ENCODE data around the gene PICK1.
A peak's percentile ranks its signal among the peaks of the same experiment; 100 is the strongest.

Gene PICK1

DNA sequence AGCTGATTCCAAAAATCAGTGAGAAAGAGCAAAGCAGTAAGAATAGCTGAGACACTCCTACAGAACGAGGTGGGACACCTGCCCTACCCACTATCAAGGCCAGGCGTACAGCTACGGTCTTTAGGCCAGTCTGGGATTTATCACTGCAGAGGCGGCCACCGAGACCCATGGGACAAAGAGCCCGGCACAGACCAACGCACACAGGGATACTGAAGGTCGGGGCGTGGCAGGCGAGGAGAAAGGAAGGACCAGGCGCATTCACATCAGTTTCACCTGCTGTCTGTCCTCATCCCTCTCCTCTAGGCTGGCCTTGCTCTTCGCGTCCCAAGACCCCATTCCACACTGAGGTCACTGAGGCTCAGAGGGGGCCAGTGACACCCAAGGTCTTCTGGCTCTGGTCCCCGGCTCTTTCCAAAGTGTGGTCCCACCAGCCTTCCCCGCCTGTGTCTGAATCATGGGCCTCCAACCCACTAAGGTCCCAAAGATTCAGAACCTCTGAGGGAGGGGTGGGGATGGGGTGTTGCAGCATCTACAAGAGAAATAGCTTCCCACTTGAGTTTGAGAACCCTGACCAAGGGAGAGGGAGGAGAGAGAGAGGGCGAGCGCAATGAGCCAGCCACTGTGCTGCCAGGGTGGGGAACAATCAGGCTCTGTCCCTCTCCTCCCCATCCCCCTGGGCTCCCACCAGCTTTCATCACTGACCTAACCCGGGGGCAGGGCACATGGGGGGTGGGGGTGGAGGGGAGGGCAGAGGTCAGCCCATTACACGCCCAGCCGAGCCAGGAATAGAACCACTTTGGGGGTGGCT lies 7.2 kb upstream of the PICK1 start:
- DNase-seq (ENCODE audit: low read depth, low spot score), result no peak

DNA sequence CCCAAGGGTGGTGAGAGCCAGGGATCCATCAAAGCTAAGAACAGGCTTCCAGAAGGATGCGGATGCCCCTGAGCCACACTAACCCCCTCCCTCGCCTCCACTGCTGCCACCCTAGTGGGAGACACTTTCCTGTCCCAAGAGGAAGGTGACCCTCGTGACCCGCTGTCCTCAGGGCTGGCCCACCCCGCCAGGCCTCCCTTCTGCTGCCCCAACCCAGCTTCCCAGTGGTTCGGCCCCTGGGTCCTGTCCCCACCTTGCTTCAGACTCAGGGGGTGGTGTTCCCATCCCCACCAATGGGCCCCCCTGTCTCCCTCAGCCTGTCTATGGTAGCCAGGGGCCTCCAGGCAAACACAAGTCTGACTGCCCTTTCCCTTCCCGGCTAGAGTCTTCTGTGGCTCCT lies 6.5 kb upstream of the PICK1 start:
- DNase-seq (ENCODE audit: low read depth, low spot score), result no peak

- no peak for DNase-seq (ENCODE audit: low read depth, low spot score)
Observed at GRCh38 chr22:38051261-38051660, 5.9 kb upstream of the PICK1 start.

DNA sequence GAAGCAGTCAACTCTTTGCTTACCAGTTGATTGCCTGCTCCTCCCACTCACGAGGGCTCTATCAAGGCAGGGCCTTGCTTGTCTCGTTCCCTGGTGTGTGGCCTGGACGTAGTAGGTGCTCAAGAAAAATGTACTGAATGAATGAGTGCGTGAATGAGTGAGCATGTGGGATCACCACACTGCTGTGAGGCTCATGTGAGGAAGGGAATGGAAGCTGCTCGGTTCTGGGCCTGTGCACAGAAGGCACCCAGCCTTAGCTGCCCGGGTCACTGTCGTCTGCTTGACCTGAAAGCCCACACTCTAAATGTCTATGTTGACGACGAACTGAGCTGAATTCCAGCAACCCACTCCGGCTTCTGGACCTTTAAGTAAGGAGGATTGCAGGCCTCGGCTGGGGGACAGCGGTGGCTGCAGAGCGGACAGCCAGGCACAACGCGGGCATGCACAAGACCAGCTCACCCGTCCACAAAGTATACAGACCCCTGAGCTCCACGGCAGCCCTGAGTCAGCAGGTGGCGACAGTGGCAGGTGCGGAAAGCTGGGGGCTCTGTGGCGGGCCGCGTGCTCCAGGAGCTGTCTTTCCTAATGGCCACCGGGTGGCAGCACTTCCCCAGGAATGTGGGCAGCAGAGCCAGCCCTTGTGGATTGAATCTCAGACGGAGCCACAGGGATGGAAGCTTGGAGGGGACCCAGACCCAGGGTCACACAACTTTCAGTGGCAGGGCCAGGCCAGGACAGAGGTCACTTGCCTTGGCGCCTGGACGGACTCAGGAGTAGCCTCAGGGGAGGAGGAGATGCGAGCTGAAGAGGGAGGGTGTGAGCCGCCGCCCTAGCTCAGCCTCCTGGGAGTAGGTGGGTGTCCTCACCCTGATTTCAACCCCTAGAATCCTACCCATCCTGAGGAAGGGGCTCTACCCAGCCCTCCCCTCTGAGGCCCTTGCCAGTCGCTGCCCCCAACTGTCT lies 5.0 kb upstream of the PICK1 start:
- DNase-seq (ENCODE audit: low read depth, low spot score), result peak; percentile 94

GRCh38 chr22:38062791-38063190 lies 5.6 kb downstream of the PICK1 start:
- no peak for DNase-seq (ENCODE audit: low read depth, low spot score)

DNA sequence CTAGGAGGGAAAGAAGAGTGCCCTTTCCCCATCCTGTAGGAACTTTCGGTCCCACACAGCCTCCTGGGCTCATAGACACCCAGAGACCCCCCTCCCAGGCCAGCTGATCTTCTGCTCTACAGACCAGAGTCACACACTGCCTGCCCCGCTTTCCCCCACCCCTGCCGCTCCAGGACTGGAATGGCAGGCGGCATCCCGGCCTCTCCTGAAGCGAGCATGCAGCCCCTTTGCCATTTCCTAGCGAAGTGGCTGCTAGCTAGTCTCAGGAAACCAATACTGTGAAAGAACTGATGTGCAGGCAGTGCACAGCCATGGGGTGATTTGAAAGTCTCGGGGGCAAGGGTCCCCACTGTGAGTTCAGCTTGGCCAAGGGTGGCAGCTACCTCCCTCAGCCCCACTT lies 8.3 kb downstream of the PICK1 start:
- no peak for DNase-seq (ENCODE audit: low read depth, low spot score)

DNA sequence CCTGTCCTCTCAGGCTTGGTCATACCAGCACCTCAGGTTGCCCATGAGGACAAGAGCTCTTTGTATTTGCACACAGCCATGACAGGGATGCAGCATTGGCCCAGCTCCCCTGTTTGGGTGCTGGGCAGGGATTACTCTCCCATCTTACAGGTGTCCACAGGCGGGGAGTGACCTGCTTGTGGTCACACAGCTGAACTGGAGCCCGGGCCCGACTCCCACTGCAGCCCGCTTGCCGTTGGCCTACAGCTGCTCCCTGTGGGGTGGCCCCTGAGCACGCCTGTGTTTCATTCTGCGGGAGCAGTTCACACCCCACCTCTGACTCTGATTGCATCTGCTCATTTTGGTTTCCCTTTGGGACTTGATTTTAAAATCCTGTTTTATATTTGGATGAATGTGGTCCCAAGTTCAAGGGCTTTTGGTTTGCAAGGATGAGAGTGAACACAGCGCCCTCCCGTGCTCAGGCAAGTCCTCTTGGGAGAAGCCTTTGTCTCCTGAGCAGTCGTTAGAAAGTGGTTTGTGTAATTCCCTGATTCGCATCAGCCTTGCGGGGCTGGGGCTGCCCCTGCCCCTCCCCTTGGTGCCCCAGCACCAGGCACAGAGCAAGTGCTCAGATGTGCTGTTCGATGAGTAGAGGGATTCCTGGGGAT lies 9.3 kb downstream of the PICK1 start:
- DNase-seq (ENCODE audit: low read depth, low spot score), result no peak

- no peak for DNase-seq (ENCODE audit: low read depth, low spot score)
Observed at GRCh38 chr22:38067028-38067415, 9.8 kb downstream of the PICK1 start.

- DNase-seq (ENCODE audit: low read depth, low spot score), result no peak
Observed at GRCh38 chr22:38067761-38068360, 10.7 kb downstream of the PICK1 start.

- no peak for DNase-seq (ENCODE audit: low read depth, low spot score)
Observed at GRCh38 chr22:38068641-38069371, 11.6 kb downstream of the PICK1 start.

DNA sequence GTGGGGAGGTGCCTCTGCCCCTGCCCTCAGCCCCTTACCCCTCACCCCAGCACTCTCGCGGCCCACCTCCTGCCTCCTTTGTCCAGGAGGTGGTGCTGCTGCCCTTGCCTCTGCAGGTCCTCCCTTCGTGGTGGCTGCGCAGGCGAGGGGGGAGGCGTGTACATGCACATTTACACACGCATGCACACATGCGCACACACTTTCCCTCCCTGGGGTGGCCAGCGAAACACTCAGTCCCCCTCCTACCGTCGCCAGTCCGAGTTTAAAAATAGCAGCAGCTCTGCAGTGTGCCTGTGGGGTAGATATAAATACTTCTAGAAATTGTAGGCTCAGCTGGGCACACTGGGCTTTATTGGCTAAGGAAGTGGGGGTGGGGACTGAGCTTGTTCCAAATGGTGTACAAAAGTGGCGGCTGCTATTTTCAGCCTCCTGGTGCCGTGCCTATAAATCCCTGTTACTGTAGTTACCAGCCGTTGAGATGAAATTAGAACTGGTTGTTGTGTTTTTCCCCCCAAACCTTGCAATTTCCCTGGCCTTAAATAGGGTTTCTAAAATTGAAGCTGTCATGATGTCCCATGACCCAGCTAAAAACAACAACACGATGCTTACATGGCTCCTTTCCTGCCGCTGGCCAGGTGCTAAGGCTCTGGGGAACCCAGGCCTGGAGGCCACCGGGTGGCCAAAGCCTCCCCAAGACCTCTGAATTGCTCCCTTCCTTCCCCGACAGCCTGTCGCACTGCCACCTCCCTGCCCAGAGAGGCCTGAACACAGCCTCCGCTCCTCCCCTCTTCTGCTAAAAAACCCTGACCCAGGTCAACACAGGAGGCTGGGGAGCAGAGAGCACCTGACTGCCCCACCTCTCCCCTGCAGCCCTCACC lies 12.4 kb downstream of the PICK1 start:
- DNase-seq (ENCODE audit: low read depth, low spot score), result no peak

GRCh38 chr22:38070250-38070921 lies 13.2 kb downstream of the PICK1 start:
- DNase-seq (ENCODE audit: low read depth, low spot score), result no peak

GRCh38 chr22:38071421-38072321 lies 14.5 kb downstream of the PICK1 start:
- no peak for DNase-seq (ENCODE audit: low read depth, low spot score)

DNA sequence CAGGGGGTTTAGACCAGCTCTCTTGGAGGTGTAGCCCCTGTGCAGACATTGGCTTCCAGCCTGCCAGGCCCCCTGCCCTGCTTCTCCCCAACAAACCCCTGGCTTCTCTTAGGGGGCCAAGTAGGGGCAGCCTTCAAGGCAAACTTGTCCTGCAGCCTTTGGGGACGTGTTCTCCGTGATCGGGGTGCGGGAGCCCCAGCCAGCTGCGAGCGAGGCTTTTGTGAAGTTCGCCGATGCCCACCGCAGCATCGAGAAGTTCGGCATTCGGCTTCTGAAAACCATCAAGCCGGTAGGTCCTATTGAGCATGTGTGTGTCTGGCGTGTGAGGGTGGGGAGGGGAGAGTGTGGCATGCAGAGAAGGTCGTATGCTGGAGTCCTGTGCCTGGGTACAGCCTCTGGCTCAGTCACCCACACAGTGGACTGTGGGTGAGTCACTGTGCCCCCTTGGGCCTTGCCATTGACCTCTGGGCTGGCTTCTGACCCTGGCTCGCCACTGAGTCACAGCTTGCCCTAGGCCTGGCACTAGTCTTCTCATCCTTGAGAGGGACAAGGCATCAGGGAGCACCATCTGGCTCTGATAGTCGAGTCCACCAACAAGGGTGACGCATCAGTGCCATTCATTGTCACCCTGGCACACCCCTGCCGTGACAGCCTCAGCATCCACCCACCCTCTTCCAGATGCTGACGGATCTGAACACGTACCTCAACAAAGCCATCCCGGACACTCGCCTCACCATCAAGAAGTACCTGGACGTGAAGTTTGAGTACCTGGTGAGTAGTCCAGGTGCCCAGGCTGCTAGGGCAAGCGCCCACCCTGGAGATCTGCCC lies 15.3 kb downstream of the PICK1 start:
- no peak for DNase-seq (ENCODE audit: low read depth, low spot score)

DNA sequence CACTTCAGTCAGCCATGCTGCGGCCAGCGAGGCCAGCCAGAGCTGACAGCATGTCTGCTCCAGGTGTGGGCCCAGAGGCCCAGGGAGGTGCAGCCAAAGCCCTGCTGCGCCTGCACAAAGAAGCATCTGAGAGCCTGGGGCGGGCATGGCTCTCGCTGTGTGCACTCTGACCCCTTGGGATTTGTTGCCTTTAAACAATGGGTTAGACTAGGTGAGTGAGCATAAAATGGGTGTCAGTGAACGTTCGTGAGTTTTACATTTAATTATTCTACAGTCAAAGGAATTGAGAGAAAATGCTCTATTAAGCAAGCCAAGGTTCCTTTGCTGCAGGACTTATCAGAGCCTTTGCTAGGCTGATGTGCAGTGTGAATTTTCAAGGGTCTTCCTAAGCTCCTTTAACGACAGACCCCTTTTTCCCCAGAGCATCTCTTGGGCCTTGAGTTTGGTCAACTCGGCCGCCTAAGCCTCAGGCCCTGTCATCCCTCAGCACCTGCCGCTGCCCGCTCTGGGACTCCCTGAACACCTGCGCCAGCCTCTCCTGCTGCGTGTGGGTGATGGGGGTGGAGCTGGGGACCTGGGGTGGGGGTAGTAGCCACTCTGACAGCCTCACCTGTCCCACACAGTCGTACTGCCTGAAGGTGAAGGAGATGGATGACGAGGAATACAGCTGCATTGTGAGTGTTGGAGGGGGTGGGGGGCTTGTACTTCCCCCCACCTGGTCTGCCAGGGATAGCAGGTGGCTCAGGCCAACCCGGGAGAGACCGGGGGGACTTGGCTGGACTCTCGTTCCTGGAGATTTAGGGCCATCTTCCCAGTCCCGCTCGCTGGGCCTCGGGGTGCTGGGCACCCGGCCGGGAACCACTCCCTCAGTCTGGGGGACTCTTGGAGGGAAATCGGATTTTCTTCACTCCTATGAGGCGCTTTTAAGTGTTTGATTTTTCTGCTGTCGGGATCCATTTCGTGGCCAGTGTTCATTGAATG lies 16.2 kb downstream of the PICK1 start:
- DNase-seq (ENCODE audit: low read depth, low spot score), result no peak
